ENCODE results near the gene SMC1A. TPM values are rescaled to one million over a fixed set of nuclear protein-coding genes. Genes with fewer than 3 reads are reported as not detected.

The SMC1A gene
- total RNA-seq, 1 donor from 2014 or later: 31.4 TPM

DNA sequence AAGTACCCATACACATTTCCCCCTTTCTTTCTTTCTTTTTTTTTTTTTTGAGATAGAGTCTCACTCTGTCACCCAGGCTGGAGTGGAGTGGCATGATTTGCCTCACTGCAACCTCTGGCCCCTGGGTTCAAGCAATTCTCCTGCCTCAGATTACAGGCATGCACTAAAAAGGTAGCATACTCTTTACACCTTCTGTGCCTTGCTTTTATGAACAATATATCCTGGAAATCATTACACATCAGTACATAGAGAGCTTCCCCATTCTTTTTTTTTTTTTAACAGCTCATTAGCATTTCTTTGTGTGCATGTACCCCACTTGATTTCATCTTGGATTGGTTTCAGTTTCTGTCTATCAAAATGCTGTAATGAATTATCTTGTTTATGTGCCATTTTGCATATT, 30.4 kb upstream of the SMC1A start:
- Histone ChIP-seq H3K36me3 (no peaks in the 10 kb centered on the region), H3K27me3 (no peaks in the 10 kb centered on the region), H3K9me3 (no peaks in the 10 kb centered on the region), H3K4me3 (no peak overlapping the region), H3K4me1 (no peaks in the 10 kb centered on the region), H3K27ac (no peak overlapping the region)
- TF ChIP-seq POLR2A (IDR thresholded peaks at IDR 0.05): no peak
- no peak for TF ChIP-seq POLR2AphosphoS5 (IDR thresholded peaks at IDR 0.05; ENCODE audit: insufficient read depth in 1 of 2, low read depth in 1 of 2)
- TF ChIP-seq, protein P1, sequence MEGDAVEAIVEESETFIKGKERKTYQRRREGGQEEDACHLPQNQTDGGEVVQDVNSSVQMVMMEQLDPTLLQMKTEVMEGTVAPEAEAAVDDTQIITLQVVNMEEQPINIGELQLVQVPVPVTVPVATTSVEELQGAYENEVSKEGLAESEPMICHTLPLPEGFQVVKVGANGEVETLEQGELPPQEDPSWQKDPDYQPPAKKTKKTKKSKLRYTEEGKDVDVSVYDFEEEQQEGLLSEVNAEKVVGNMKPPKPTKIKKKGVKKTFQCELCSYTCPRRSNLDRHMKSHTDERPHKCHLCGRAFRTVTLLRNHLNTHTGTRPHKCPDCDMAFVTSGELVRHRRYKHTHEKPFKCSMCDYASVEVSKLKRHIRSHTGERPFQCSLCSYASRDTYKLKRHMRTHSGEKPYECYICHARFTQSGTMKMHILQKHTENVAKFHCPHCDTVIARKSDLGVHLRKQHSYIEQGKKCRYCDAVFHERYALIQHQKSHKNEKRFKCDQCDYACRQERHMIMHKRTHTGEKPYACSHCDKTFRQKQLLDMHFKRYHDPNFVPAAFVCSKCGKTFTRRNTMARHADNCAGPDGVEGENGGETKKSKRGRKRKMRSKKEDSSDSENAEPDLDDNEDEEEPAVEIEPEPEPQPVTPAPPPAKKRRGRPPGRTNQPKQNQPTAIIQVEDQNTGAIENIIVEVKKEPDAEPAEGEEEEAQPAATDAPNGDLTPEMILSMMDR (IDR thresholded peaks at IDR 0.05): no peak
- intact Hi-C loops (cut with DNase I): no loop called here
- DNase-seq (ENCODE audit: extremely low spot score in 2 of 2): no peak

DNA sequence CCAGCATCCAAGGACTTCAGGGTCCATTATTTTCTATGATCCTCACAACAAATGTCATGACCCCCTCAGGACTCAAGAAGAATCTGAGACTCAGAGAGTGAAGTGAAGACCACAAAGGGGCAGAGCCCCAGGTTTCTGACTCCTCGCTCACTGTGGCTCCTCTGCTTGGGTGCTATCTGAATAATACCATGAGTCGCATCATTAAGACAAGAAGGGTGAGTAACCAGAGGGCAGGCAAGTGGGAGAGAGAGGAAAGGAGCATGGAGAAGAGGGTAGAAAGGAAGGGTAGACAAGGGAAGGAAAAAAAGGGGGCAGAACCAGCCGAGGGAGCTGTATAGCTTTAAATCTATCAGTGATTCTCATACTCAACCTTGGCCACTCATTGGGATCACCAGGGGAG, 27.2 kb upstream of the SMC1A start:
- intact Hi-C loops (cut with DNase I): no loop called here
- H3K4me3 ChIP-seq: no peak overlapping the region
- no peak for DNase-seq (ENCODE audit: extremely low spot score in 2 of 2)
- no peaks in the 10 kb centered on the region for H3K36me3 ChIP-seq
- no peaks in the 10 kb centered on the region for H3K4me1 ChIP-seq
- TF ChIP-seq, protein P1 (IDR thresholded peaks at IDR 0.05): no peak
- no peak for TF ChIP-seq POLR2AphosphoS5 (IDR thresholded peaks at IDR 0.05; ENCODE audit: insufficient read depth in 1 of 2, low read depth in 1 of 2)
- TF ChIP-seq POLR2A (IDR thresholded peaks at IDR 0.05): no peak
- H3K27ac ChIP-seq: no peak overlapping the region
- H3K27me3 ChIP-seq: no peaks in the 10 kb centered on the region
- H3K9me3 ChIP-seq: no peaks in the 10 kb centered on the region

DNA sequence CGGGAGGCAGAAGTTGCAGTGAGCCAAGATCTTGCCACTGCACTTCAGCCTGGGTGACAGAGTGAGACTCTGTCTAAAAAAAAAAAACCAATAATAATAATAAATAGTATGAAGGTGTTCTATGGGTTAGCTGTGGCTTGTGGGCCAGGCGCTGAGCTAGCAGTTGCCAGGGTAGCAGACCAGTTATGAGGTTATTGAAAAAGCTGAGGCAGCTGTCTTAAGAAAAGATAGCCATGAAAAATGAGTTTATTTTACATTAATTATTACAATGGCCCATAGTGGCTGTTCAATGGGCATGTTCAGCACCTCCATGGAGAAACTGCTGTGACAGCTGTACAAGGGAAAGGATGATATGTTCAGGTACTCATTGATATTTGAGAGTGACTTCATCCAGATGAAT, 25.0 kb upstream of the SMC1A start:
- no peaks in the 10 kb centered on the region for H3K27me3 ChIP-seq
- intact Hi-C loops (cut with DNase I): no loop called here
- TF ChIP-seq, protein P1 (IDR thresholded peaks at IDR 0.05): no peak
- TF ChIP-seq POLR2A (IDR thresholded peaks at IDR 0.05) (no peak), POLR2AphosphoS5 (IDR thresholded peaks at IDR 0.05; ENCODE audit: insufficient read depth in 1 of 2, low read depth in 1 of 2) (no peak)

DNA sequence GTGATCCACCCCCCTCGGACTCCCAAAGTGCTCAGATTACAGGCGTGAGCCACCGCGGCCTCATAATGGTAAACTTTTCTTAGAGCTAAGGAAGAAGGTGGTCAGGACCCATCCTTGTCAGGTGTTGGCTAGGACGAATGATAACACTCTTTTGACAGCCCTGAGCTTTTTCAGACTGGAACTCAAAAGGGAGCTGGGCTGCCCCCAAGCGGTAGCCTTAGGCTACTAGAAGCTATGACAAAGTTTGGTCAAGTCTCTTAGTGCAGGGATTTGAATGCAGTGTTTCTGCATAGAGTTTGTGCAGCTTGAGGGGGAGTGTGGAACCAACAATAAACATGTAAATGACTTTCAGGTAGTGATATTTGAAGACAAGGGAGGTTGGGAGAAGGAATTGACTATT, 23.5 kb upstream of the SMC1A start:
- H3K27me3 ChIP-seq: no peaks in the 10 kb centered on the region
- intact Hi-C loops (cut with DNase I): no loop called here
- H3K36me3 ChIP-seq: no peaks in the 10 kb centered on the region
- no peak overlapping the region for H3K4me3 ChIP-seq
- H3K27ac ChIP-seq: no peak overlapping the region
- TF ChIP-seq, protein P1 (IDR thresholded peaks at IDR 0.05): peak in 1 of 3 experiments; percentile 22
- no peak for TF ChIP-seq POLR2A (IDR thresholded peaks at IDR 0.05)
- no peak for TF ChIP-seq POLR2AphosphoS5 (IDR thresholded peaks at IDR 0.05; ENCODE audit: insufficient read depth in 1 of 2, low read depth in 1 of 2)
- peaks cover 5% of the 10 kb centered on the region for H3K4me1 ChIP-seq
- DNase-seq (ENCODE audit: extremely low spot score in 2 of 2): no peak
- no peaks in the 10 kb centered on the region for H3K9me3 ChIP-seq

More for the DNA sequence above, 25.0 kb upstream of the SMC1A start:
- H3K27ac ChIP-seq: no peak overlapping the region
- H3K4me3 ChIP-seq: no peak overlapping the region
- no peaks in the 10 kb centered on the region for H3K36me3 ChIP-seq
- no peaks in the 10 kb centered on the region for H3K4me1 ChIP-seq
- no peak for DNase-seq (ENCODE audit: extremely low spot score in 2 of 2)
- H3K9me3 ChIP-seq: no peaks in the 10 kb centered on the region

DNA sequence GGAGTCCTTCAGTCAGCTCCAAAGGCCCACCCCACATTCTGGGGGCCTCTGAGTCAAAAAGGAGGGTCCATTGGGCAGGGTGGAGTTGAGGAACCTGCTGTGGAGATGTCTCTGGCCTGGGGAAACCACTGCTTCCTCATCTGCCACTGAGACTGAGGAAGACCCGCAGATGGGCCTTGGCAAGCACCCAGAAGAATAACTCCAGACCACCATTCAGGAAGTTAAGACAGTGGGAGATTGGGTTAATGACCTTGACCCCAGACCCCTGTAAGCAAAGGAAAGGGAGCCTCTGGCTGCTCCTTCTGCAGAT, 19.8 kb upstream of the SMC1A start:
- Histone ChIP-seq H3K27ac (no peak overlapping the region), H3K36me3 (no peaks in the 10 kb centered on the region), H3K27me3 (no peaks in the 10 kb centered on the region), H3K4me1 (peaks cover 5% of the 10 kb centered on the region), H3K9me3 (no peaks in the 10 kb centered on the region), H3K4me3 (no peak overlapping the region)
- intact Hi-C loops (cut with DNase I): no loop called here
- TF ChIP-seq POLR2A (IDR thresholded peaks at IDR 0.05) (no peak), POLR2AphosphoS5 (IDR thresholded peaks at IDR 0.05; ENCODE audit: insufficient read depth in 1 of 2, low read depth in 1 of 2) (no peak)
- TF ChIP-seq, protein P1 (IDR thresholded peaks at IDR 0.05): no peak
- DNase-seq (ENCODE audit: extremely low spot score in 2 of 2): no peak
